ENCODE measurements around the gene PUSL1.

DNA sequence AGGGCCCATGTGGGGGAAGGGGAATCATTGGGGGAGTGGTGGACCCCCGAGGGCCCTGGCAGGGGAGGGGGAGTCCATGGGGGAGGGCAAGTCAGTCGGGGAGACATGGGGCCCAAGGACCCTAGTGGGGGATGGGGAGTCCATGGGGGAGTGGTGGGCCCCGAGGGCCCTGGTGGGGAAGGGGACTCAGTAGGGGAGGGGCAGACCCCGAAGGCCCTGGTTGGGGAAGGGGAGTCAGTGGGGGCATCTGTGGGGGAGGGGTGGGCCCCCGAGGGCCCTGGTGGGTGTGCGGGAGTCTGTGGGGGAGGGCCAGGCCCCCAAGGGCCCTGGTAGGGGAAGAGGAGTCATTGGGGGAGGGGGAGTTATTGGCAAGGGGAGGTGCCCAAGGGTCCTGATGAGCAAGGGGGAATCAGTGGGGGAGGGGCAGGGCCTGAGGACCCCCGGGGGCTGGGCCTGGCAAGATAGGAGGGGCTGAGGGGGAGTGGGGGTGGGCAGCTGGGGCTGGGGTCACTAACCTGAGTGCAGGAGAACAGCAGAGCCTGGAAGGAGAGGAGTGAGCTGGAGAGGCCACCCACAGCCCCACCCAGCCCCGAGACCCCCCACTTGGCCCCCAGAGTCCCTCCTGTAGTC lies 47.9 kb downstream of the PUSL1 start:
- TF ChIP-seq ZNF138 (CRISPR knock-in tag; IDR thresholded peaks at IDR 0.05; ENCODE audit: low read depth): no peak
- TF ChIP-seq ZNF607 (CRISPR knock-in tag; IDR thresholded peaks at IDR 0.05; ENCODE audit: borderline replicate concordance): no peak
- no peak for TF ChIP-seq GABPA (IDR thresholded peaks at IDR 0.05; ENCODE audit: low read depth, low read length)
- no peak for TF ChIP-seq GABPA (CRISPR knock-in tag; IDR thresholded peaks at IDR 0.05; ENCODE audit: low read depth)
- TF ChIP-seq, protein P1, sequence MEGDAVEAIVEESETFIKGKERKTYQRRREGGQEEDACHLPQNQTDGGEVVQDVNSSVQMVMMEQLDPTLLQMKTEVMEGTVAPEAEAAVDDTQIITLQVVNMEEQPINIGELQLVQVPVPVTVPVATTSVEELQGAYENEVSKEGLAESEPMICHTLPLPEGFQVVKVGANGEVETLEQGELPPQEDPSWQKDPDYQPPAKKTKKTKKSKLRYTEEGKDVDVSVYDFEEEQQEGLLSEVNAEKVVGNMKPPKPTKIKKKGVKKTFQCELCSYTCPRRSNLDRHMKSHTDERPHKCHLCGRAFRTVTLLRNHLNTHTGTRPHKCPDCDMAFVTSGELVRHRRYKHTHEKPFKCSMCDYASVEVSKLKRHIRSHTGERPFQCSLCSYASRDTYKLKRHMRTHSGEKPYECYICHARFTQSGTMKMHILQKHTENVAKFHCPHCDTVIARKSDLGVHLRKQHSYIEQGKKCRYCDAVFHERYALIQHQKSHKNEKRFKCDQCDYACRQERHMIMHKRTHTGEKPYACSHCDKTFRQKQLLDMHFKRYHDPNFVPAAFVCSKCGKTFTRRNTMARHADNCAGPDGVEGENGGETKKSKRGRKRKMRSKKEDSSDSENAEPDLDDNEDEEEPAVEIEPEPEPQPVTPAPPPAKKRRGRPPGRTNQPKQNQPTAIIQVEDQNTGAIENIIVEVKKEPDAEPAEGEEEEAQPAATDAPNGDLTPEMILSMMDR (CRISPR knock-in tag; IDR thresholded peaks at IDR 0.05): no peak
- TF ChIP-seq, protein P2, sequence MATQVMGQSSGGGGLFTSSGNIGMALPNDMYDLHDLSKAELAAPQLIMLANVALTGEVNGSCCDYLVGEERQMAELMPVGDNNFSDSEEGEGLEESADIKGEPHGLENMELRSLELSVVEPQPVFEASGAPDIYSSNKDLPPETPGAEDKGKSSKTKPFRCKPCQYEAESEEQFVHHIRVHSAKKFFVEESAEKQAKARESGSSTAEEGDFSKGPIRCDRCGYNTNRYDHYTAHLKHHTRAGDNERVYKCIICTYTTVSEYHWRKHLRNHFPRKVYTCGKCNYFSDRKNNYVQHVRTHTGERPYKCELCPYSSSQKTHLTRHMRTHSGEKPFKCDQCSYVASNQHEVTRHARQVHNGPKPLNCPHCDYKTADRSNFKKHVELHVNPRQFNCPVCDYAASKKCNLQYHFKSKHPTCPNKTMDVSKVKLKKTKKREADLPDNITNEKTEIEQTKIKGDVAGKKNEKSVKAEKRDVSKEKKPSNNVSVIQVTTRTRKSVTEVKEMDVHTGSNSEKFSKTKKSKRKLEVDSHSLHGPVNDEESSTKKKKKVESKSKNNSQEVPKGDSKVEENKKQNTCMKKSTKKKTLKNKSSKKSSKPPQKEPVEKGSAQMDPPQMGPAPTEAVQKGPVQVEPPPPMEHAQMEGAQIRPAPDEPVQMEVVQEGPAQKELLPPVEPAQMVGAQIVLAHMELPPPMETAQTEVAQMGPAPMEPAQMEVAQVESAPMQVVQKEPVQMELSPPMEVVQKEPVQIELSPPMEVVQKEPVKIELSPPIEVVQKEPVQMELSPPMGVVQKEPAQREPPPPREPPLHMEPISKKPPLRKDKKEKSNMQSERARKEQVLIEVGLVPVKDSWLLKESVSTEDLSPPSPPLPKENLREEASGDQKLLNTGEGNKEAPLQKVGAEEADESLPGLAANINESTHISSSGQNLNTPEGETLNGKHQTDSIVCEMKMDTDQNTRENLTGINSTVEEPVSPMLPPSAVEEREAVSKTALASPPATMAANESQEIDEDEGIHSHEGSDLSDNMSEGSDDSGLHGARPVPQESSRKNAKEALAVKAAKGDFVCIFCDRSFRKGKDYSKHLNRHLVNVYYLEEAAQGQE (IDR thresholded peaks at IDR 0.05; ENCODE audit: borderline replicate concordance in 1 of 2, low read depth in 1 of 2, low read length in 2 of 2): no peak
- TF ChIP-seq NBN (conservative IDR thresholded peaks at IDR 0.05): no peak
- TF ChIP-seq ZNF367 (CRISPR knock-in tag; IDR thresholded peaks at IDR 0.05; ENCODE audit: borderline replicate concordance): no peak
- no peak for TF ChIP-seq ZNF780A (CRISPR knock-in tag; IDR thresholded peaks at IDR 0.05)
- no peak for TF ChIP-seq SMAD3 (CRISPR knock-in tag; IDR thresholded peaks at IDR 0.05)
- no peak for TF ChIP-seq BRCA1 (CRISPR knock-in tag; IDR thresholded peaks at IDR 0.05)
- TF ChIP-seq FLYWCH1 (CRISPR knock-in tag; IDR thresholded peaks at IDR 0.05): no peak

Measured in HepG2 (cell line).